ENCODE results near the gene ROMO1. TPM values are rescaled to one million over a fixed set of nuclear protein-coding genes. Genes with fewer than 3 reads are reported as not detected.

The ROMO1 gene
- total and polyA plus RNA-seq, 2 of the 8 experiments (the other 6 are each of a cell fraction or from before 2014, with no cell fraction given) = 164 to 702 TPM

GRCh38 chr20:35650632-35651031, 48.6 kb upstream of the ROMO1 start:
- Histone ChIP-seq H3K79me1 (ENCODE audit: low read depth, low read length) (peaks cover 20% of the 10 kb centered on the region), H3K56ac (replicated peaks; ENCODE audit: insufficient read length, low read depth, low read length) (no peak overlapping the region), H3K36me3 (ENCODE audit: control insufficient read depth in 2 of 4, insufficient read depth in 4 of 4, low read length in 3 of 4) (peaks cover 10 to 51% (median 25%) of the 10 kb centered on the region in 4 experiments; a peak in 7 of 8 replicates), H3K4me3 (ENCODE audit: extremely low read depth in 1 of 4, insufficient read depth in 2 of 4, low read depth in 3 of 4, low read length in 4 of 4) (no peak overlapping the region), H3K18ac (ENCODE audit: extremely low read depth, low read length) (no peak overlapping the region), H2BK12ac (ENCODE audit: low read depth, low read length) (no peak overlapping the region), H3K9ac (replicated peaks in 1 of 4; ENCODE audit: extremely low read depth in 1 of 4, low read depth in 3 of 4, low read length in 3 of 4) (no peak overlapping the region), H3K27me3 (replicated peaks in 1 of 4; ENCODE audit: control insufficient read depth in 3 of 4, extremely low read depth in 1 of 4, insufficient read depth in 3 of 4, low read length in 3 of 4) (no peaks in the 10 kb centered on the region), H2BK120ac (replicated peaks; ENCODE audit: low read depth, low read length) (no peak overlapping the region), H2BK20ac (ENCODE audit: low read length) (no peak overlapping the region), H3K4ac (replicated peaks; ENCODE audit: insufficient read length, low read depth, low read length) (no peak overlapping the region), H3K14ac (ENCODE audit: insufficient read length) (no peak overlapping the region), H2BK15ac (ENCODE audit: low read length) (no peak overlapping the region), H2BK5ac (ENCODE audit: low read depth, low read length) (no peak overlapping the region), H3K79me2 (ENCODE audit: control insufficient read depth in 1 of 2, insufficient read depth in 2 of 2, low read length in 2 of 2) (peaks cover 34 to 96% of the 10 kb centered on the region in 2 experiments), H3K27ac (ENCODE audit: low read depth, low read length) (no peak overlapping the region), H2AK5ac (ENCODE audit: low read depth, low read length) (no peak overlapping the region), H3K23ac (ENCODE audit: insufficient read length) (no peak overlapping the region), H4K91ac (replicated peaks; ENCODE audit: insufficient read length, low read length) (no peak overlapping the region), H4K8ac (ENCODE audit: extremely low read depth, insufficient read depth, low read length) (no peak overlapping the region), H3K9me3 (ENCODE audit: insufficient read depth in 2 of 2, low read depth in 1 of 2, low read length in 1 of 2) (no peaks in the 10 kb centered on the region), H3K4me2 (ENCODE audit: insufficient read depth in 1 of 2, low read depth in 2 of 2, low read length in 2 of 2) (no peak overlapping the region), H4K20me1 (replicated peaks in 1 of 2; ENCODE audit: control insufficient read depth in 1 of 2, insufficient read depth in 2 of 2, low read length in 2 of 2) (peaks cover 25 to 33% of the 10 kb centered on the region in 2 experiments), H3K4me1 (replicated peaks in 1 of 4; ENCODE audit: control insufficient read depth in 3 of 4, insufficient read depth in 4 of 4, low read length in 3 of 4) (peaks cover 0 to 2% (median 0%) of the 10 kb centered on the region in 4 experiments; a peak in 1 of 7 replicates), H3K23me2 (ENCODE audit: low read depth, low read length) (no peaks in the 10 kb centered on the region), H4K5ac (ENCODE audit: insufficient read length, low read depth, low read length) (no peak overlapping the region), H2AFZ (ENCODE audit: low read length) (no peak overlapping the region)
- DNase-seq (ENCODE audit: low read depth in 1 of 2, low spot score in 2 of 2) (no peak), FAIRE-seq (no peak)
- TF ChIP-seq MAX (IDR thresholded peaks at IDR 0.05) (no peak), CEBPB (IDR thresholded peaks at IDR 0.05; ENCODE audit: low read depth, low read length) (no peak), NANOG (IDR thresholded peaks at IDR 0.05; ENCODE audit: insufficient read depth, low read depth, low read length, poor library complexity, severe bottlenecking) (no peak), RBBP5 (IDR thresholded peaks at IDR 0.05; ENCODE audit: borderline replicate concordance, low read depth, low read length) (no peak), TCF12 (IDR thresholded peaks at IDR 0.05; ENCODE audit: low read depth, low read length) (no peak)
- 93% methylated on average over 3 of the region's 3 CpGs; no CpG with 5 or more reads in 1 of the 2 experiments for WGBS, 2 experiments (ENCODE audit: extremely low coverage in 1 of 2, insufficient coverage in 1 of 2, insufficient read length in 1 of 2, insufficient replicate concordance in 2 of 2, low coverage in 1 of 2, low lambda C conversion rate in 2 of 2, missing lambda C conversion rate in 1 of 2)
- POLR2A ChIA-PET (ENCODE audit: partially characterized antibody) = interaction anchor here (8.0 kb wide), 1 partner anchor 14 kb away, joined by 49 read pairs; the partner anchor contains the start of genes CPNE1 and RBM12
- CTCF ChIA-PET (ENCODE audit: partially characterized antibody) = no interaction called here
